Posterior vena cava (tissue), 2 donors: ENCODE measurements around the gene DNM2. TPM values are rescaled to one million over a fixed set of nuclear protein-coding genes. Genes with fewer than 3 reads are reported as not detected.
"Not testable (repeated sequence)": the region's sequence is repeated elsewhere in the genome, so short reads cannot be mapped to it uniquely, and the experiment has no call there.

ENCODE experiments used
- DNase-seq: peaks from one replicate; pipeline ENCODE4 v3.0.0-alpha.2; 2020; ENCODE audit warnings: low spot score
- intact Hi-C, 2 donors: fragments of 100-400 bp; cut with DNase I; formaldehyde crosslinking; loops; one replicate each; pipeline versions ENCODE4 v1.14.1 to v1.14.2; 2022 to 2023
- total RNA-seq, 2 donors: library from RNA; stranded (reverse); fragmentation: NEBNext Ultra II Directional; extraction: Animal tissue kit (Norgen Biotek cat#: 25700); gene quantifications; one replicate each; pipeline ENCODE4 v1.2.1, GENCODE V29; 2021
- donor health status: DM: yes; HTN: yes; CAD: no.
- donor health status: DM: yes; HTN: yes; CAD: no.

DNM2 gene
- total RNA-seq, 2 donors from 2014 or later, result 94.9 to 107 TPM

DNA sequence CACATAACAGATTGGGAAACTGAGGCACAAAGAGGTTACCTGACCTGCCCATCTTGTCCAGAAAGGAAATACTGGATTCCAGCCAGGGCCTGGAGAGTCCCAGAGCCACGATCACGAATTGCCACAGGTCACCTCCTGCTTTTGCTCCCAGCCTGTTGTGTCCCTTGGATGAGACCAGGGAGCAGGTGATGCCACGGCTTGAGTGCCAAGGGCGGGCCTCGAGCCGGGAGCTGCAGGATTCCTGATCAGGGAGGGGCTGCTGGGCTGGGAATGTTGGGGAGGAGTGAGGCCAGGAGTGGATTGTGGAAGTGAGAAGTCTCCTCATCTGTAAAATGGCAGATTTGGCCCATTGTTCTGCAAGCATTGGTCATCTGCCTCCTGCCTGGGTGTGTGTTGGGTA lies 29.4 kb downstream of the DNM2 start:
- DNase-seq, result no peak
- intact Hi-C loops, result no loop called here

DNA sequence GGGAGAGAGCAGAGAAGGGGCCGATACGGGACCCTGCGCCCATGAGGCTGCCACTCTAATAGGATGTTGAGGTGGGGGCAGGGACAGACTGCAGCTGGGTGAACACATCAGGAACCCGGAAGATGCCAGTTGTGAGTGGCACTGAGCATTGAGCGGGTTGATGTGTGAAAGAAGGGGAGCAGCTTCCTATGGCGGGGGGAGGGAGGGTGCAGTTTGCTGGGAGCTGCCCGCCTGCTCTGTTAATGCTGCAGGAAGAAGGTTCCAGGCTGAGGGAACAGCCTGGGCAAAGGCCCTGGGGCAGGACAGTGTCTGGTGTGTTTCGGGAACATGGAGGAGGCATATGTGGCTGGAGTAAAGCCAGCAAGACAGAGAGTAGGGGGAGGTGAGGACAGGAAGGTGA lies 29.8 kb downstream of the DNM2 start:
- no peak for DNase-seq
- intact Hi-C loops, result no loop called here

DNA sequence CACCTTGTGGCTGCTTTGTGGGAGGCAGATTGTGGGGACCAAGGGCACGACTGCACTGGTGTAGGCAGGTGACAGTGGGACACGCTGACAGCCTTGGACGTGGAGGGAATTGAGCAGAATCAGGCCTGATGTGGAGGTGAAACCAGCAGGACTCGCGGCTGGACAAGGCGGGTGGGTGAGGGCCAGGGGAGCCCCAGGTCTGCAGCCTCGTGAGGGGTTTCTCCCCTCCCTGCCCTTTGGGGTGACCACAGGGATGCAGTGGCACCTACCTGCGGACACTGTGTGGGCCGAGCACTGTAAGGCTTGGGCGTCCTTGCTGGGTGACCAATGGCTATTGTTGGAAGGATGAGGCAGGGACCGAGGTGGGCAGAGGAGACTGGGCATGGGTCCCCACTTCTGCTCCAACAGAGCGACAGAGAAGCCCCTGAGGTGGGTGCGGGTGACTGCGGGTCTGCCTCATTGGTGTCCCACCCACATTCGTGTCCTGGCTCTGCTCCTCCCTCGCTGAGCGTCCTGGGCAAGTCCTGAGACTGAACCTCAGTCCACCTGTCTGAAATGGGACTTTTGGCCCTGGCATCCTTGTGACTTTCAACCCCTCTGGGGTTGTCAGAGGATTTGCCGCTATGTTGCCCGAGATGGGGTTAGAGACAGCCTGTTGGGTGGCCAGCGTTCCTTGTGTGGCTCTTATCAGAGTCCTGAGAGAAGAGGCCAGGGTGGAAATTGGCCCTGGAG lies 30.5 kb downstream of the DNM2 start:
- no peak for DNase-seq
- intact Hi-C loops, result no loop called here

DNA sequence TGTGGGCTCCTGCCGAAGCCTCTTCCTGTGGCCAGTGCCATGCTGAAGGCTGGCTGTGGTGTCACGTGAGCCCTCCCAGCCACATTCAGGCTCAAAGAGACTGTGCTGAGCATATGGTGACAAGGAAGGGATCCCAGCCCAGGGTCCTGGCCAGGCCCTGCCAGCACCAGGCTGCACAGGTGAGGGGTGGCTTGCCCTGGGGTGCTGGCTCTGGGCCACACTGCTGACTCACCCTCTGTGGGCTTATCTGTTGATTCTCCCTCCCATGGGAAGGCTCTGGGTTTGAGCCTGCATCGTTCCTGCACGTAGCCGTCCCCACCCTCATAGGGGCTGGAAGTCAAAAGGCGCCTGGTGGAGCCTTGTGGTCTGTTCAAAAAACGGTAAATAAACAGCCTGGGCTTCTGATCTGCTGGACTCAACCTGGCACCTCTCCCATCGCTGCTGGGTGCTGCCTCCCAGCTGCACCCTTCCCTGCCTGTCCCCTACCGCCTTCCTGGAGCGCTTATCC lies 31.1 kb downstream of the DNM2 start:
- no peak for DNase-seq
- intact Hi-C loops, result no loop called here

DNA sequence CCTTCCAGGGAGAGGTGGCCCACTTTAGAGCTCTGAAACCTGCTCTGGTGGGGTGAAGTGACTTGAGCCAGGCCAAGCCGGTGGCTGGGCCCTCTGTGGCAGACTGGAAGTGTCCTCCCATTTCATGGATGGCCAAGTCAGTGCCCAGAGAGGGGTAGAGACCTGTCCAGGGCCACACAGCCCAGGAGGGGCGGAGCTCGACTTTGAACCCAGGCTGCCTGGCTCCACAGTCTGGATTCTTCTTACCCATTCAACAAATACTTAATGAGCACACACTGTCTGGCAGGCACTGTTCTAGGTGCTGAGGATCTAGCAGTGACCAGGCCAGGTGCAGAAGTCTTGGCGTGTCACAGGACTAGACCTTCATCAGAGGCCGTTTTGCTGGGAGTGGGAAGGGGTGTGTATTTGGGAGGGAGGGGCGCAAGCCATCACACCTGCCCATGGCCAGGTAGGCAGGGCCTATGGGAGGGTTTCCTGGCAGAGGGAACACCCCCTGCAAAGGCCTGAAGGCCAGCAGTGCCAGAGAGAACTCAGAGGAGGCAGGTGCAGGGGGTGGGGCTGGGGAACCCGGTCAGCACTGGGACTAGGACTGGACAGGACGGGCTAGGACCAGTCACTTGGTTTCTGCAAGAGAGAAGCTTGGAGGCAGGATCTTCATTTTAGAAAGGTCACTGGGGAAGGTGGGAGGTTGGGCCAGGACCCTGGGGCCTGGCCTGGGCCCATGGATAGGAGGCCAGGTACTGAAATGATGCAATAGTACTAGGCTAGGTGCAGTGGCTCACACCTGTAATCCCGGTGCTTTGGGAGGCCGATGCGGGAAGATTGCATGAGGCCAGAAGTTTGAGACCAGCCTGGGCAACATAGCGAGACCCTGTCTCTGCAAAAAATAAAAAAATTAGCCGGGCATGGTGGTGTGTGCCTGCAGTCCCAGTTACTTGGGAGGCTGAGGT lies 31.8 kb downstream of the DNM2 start:
- intact Hi-C loops, result no loop called here
- no peak for DNase-seq

DNA sequence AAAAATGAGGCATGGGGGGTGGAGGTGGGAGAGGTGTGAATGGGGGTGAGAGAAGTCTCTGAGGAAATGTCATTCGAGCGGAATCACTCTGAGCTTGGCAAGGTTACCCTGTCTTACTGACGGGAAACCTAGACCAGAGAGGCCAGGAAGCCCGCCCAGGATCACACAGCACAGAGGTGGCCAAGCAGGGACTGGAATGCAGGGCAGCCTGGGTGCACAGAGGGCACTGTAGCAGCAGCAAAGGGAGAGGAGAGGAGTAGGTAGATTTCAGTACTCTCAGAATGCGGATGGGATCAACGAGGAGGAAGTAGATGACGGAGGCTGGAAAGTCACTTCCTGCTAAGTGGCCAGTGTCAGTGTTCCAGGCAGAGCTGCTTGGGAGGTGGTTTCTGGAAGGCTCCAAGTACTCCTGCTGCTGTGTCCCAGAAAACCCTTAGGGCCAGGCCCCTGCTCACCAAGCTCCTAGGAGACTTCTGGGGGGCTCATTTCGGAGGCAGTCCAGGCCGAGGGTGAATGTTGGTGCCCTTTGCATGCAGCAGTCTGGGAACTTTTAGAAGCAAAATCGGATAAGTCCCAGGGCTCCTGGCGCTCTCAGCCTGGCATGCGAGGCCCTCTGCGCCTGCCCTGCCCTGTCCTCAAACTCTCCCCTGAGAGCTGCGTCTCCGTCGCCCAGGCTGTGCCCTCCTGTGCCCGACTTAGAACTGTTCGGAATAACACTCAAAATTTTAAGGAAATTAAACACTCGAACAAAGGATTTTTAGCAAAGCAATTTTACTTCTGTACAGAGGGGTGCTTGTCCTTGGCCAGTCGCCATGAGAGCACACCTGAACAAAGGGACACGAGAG lies 33.5 kb downstream of the DNM2 start:
- no peak for DNase-seq
- intact Hi-C loops, result no loop called here

DNA sequence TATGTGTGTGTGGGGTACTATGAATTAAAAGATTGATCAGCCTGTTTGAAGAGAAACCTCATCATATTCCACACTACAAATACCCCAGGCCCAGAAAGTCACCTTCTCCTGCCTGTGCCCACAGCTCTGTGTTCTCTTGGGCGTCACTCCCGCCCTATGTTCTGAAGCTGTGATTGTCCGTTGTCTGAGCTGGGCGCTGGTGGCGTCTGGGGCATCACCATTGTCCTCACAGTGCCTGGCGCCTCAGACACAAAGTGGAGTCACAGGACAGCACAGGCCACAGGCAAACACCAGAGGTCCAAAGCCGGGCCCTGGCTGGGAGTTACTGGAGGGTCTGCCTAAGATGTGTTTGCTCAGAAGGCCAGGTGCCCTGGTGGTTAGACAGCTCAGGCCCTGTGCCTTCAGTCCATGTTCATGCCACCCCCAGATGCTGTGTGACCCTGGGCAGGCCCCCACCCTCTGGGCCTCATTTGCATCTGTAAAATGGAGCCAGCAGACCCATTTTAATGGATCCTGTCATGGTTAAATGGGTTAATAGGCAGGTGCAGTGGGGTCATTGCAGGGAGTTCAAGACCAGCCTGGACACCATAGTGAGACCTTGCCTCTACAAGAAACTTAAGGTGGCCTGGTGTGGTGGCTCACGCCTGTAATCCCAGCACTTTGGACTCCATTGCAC lies 34.5 kb downstream of the DNM2 start:
- intact Hi-C loops, result no loop called here
- no peak for DNase-seq

DNA sequence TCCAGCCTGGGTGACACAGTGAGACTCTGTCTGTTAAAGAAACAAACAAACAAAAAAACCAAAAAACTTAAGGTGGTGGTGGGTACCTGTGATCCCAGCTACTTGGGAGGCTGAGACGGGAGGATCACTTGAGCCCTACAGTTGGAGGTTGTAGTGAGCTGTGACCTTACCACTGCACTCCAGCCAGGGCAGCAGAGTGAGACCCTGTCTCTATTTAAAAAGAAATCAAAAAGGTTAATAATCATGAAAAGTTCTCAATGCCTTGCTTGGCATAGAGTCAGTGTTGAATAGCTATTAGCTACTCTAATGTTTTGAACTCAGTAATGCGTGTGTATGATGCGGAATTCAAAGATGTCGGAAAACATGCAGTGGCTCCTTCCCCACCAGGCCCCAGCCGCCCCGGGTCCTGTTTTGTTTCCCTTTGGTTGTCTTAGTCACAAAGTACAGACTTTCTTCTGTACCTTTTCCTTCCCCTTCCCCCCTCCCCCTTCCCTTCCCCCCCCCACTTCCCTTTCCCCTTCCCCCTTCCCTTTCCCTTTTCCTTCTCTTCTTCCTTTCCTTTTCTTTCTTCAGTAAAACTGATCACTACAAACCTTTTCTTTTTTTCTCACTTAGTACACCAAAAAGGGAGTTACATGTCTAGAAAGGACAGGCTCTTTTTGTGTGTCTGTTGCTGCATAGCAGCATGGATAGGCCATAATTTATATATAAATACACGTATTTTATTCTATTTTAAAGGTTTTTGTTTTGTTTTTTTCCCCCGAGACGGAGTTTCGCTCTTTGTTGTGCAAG lies 35.2 kb downstream of the DNM2 start:
- no peak for DNase-seq
- intact Hi-C loops, result no loop called here

DNA sequence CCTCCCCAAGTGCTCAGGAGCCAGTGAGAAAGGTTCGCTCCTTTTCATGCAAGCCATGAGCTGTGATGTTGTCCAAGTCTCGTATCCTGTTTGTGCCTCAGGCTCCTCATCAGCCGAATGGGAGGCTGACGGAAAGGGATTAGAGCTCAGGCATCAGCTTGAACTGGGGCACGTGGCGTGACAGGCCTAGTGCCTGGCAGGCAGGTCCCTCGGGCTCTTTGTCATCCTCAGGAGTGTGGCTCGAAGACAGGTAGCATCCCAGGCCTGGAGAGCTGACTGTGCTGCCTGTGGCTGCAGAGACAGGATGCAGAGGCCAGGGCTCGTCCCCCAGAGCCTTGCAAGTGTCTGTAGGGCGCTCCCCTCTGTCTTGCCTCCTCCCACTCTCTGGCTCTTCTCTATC lies 38.5 kb downstream of the DNM2 start:
- no peak for DNase-seq
- intact Hi-C loops, result no loop called here

DNA sequence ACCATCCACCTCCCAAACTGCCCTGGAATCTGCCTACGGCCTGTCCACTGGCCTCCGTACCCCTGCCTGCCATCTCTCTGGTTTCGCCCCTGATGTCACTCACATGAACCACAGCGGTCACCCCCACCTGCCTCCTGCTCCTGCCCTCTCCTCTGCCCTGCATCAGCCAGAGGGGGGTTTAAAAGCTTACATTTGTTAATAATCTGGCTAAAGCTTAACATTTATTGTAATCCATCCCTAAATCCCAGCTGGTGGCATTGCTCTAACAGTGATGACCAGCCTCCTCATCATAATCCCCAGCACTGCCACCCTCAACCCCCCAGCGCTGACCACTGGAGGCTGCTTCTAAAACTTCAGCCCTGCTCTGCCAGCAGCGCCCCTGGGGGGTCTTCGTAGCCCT lies 38.9 kb downstream of the DNM2 start:
- intact Hi-C loops, result no loop called here
- DNase-seq, result no peak

DNA sequence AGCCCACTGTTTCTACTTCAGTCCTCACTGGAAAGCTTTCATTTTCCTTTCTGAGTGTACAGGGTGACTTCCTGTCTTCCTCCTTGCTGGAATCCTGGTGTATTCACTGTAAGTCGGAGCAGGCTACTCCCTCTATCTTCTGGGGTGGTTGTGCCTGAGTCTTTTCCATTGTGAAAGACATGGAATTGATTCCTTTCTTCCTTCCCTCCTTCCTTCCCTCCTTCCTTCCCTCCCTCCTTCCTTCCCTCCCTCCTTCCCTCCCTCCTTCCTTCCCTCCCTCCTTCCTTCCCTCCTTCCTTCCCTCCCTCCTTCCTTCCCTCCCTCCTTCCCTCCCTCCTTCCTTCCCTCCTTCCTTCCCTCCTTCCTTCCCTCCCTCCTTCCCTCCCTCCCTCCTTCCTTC lies 40.2 kb downstream of the DNM2 start:
- intact Hi-C loops, DNase-seq: not testable (repeated sequence)

DNA sequence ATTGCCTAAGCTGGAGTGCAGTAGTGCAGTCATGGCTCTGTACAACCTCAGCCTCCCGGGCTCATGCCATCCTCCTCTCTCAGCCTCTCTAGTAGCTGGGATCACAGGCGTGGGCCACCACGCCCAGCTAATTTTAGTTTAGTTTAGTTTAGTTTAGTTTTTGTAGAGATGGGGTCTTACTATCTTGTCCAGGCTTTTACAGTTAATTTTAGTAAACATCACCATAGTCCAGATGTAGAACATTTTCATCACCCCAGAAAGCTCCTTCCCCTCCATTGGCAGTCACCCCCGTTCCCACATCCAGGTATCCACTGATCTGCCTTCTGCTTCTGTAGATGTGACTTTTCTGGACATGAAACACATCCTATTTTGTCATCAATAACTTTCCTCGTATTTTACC lies 41.1 kb downstream of the DNM2 start:
- no peak for DNase-seq
- intact Hi-C loops, result no loop called here

DNA sequence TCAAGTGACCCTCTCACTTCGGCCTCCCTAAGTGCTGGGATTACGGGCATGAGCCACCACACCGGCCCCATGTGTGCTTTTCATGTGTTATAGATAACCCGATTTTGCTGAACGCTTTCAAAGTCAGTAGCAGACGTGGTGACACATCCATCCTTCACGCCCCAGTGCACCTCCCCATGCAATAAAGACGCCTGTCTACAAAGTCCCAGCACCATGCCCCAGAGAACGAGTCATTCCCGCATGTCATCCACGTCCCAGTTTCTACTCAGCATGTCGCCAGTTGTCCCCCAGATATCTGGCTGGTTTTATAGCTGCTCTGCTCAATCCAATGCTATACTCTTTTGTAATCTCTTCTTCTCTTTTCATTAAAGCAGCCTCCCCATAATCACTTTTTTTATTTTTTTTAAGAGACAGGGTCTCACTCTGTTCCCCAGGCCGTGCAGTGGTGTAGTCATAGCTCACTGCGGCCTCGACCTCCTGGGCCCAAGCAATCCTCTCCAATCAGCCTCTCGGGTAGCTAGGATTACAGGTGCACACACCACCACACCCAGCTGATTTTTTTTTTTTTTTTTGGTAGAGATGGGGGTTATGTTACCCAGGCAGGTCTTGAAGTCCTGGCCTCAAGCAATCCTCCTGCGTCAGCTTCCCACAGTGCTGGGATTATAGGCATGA lies 42.5 kb downstream of the DNM2 start:
- no peak for DNase-seq
- intact Hi-C loops, result no loop called here

DNA sequence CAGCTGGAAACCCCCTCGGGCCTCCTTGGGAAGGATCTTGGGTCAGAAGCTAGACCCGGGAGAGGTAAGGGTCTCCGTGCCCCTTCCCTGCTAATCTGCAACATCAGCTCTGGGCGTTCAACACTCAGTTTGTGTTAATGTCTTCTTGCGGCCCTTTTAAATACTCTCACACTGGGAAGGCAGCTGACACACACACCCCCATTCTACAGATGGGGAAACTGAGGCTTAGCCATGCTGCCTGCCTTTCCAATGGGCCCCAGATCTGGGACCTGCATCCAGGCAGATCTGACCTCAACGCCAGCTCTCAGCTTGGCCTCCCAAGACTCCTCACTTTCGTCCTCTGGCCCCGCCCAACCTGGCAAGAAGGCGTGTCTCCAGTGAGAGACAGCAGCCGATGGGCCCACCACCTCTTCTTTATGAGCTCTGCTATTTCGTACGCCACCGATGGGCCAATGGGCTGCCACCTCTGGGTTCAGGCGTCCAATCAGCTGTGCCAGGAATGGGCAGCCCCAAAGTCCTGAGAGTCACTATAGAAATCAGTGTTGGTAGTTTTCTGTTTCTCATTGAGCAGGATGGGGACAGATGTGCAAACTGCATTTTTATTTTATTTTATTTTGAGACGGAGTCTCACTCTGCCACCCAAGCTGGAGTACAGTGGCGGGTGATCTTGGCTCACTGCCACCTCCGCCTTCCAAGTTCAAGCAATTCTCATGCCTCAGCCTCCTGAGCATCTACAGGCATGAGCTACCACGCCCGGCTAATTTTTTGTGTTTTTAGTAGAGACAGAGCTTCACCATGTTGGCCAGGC lies 43.8 kb downstream of the DNM2 start:
- intact Hi-C loops, result no loop called here
- no peak for DNase-seq

DNA sequence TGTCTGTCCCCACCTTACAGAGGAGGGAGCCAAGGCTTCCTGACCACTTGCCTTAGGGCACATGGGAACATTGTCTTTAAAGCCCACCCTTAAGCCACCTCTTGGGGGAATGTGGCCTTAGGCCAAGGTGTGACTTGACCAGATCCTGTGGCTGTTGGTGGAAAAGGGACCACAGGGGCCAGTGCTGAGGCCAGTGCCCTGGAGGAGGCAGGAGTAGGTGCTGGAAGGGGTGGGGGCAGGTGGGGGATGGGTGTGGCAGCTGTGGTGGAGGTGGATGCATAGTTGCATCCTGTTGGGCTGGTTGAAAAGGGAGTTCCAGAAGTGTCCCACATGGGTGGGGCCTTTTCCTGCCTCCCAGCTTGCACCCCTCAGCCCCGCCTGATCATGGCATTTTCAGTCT lies 44.8 kb downstream of the DNM2 start:
- DNase-seq, result no peak
- intact Hi-C loops, result no loop called here

DNA sequence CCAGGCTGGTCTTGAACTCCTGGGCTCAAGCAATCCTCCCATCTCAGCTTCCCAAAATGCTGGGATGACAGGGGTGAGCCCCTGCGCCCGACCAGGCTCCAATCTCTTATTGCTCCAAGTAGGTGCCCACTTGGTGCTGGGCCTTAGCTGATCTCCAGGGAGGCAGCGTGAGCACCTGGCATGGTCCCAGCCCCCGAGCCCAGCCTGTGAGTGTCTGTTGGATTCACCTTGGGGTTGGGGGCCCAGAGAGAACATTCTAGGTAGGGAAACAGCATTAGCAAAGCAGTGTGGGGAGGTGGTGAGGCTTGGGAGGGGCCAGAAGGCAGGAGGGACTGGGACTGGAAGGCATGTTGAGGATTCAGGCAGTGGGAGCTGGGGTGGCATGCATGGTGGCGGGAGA lies 45.5 kb downstream of the DNM2 start:
- DNase-seq, result no peak
- intact Hi-C loops, result no loop called here

DNA sequence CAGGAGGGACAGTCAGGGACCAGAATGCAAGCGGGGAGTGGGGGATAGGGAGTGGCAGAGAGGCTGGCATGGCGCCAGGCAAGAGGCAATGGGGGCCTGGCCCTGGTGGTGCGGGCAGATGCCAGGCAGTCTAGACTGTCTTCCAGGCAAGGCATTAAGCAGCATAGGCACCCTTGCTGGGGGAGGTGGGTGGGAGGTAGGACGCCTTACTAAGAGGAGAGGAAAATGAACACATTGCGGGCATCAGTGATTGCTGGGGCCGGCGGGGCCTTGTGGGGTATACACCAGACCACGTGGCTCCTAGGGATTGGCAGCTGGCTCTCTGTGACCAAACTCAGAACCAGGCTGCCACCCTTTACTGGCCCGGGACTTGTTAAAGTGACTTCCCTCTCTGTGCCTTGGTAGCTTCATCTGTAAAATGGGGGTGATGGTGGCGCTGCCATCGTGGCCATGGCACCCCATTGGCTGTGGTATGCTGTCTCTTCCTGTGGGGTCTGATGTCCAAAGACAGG lies 46.0 kb downstream of the DNM2 start:
- intact Hi-C loops, result no loop called here
- DNase-seq, result no peak
